OCI-LY3 (cell line): Measurements from ENCODE around the gene S1PR4.

Experiments
- CTCF ChIP-seq: fragments of 200-600, 300-600 bp; sonication (generic); IDR thresholded peaks from 2 replicates; pipeline ENCODE4 v1.5.1; 2014; ENCODE audit warnings: antibody characterized with exemption, low read length, low read depth
- EZH2phosphoT487 ChIP-seq: fragments of 200-600 bp; shearing (Covaris generic); IDR thresholded peaks from 2 replicates; pipeline ENCODE4 v1.6.1; 2018; ENCODE audit warnings: antibody characterized with exemption, mixed run types, low read depth

DNA sequence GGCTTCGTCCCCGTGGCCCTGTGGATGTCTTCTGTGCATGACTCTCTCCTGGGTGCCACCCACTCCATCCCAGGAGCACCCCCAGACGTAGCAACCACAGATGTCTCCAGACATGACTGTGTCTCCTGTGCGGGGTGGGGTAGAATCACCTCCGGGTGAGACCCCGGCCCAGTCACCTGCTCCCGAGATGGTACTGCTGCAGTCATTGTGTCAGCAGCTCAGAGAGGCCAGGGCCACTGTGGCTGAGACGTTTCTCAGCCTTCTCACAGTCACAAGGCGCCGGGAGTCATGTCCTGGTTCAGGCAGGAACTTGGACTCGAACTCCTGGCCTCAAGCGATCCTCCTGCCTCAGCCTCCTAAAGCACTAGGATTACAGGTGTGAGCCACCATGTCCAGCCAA lies 23.8 kb downstream of the S1PR4 start:
- no peak for TF ChIP-seq CTCF
- no peak for TF ChIP-seq EZH2phosphoT487
